GM18517 (cell line): Measurements from ENCODE around the gene EGF.
A peak's percentile ranks its signal among the peaks of the same experiment; 100 is the strongest.
"Not testable (repeated sequence)": the region's sequence is repeated elsewhere in the genome, so short reads cannot be mapped to it uniquely, and the experiment has no call there.

Experiments
- ATAC-seq: cut with Tn5 transposase; IDR thresholded peaks from one replicate; pipeline ENCODE4 v1.9.1; 2021; ENCODE audit warnings: mild to moderate bottlenecking, moderate library complexity; ENCODE audit not compliant: unreplicated experiment

Gene EGF

DNA sequence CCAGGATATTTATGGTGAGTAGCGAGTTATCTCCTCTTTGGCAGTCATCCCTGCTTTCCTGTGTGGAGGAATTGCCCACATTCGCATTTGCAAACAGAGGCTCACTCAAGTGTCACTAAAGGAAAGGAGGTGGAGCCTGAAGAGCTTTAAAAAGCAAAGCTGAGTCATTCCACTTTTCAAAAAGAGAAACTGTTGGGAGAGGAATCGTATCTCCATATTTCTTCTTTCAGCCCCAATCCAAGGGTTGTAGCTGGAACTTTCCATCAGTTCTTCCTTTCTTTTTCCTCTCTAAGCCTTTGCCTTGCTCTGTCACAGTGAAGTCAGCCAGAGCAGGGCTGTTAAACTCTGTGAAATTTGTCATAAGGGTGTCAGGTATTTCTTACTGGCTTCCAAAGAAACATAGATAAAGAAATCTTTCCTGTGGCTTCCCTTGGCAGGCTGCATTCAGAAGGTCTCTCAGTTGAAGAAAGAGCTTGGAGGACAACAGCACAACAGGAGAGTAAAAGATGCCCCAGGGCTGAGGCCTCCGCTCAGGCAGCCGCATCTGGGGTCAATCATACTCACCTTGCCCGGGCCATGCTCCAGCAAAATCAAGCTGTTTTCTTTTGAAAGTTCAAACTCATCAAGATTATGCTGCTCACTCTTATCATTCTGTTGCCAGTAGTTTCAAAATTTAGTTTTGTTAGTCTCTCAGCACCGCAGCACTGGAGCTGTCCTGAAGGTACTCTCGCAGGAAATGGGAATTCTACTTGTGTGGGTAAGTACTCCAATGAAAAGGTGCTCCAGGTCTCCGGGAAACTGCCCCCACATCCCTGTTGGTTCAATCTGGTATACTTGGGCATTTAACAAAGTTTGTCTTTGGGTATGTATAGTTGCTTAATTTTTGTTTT lies at the start of gene EGF:
EGF (plus strand) TSS at position 178 of the 890 bp plus-strand sequence; CDS start at position 631, 453 bp downstream.
- ATAC-seq, result no peak

DNA sequence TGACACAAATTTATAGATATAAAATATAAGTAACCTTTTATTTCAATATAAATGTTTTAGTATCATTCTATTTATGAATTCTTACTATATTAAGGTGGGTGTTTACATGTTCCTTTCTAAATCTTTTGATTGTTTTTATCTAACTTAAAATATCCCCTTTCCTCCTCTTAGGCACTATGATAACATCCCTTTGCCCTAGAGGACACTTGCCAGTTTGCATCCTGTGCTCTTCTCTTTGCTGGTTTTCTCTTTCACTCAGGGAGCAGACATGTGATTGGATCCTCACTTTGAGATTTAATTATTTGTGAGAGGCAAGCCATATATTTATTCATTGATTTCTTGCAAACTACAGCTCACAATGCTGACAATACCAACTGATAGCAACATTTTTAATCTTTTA lies 48.5 kb upstream of the EGF start:
- no peak for ATAC-seq

DNA sequence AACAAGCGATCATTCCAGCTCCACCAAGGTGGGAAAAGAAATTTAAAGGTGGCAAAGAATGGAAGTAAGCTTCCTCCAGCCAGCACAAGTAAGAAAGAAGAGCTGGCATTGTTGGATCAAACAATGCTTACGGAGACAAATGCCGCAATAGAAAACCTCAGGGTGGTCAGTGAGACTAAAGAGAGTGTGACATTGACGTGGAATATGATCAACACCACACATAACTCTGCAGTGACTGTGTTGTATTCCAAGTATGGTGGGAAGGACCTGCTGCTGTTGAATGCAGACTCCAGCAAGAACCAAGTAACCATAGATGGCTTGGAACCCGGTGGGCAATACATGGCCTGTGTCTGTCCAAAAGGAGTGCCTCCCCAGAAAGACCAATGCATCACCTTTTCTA lies 42.6 kb upstream of the EGF start:
- no peak for ATAC-seq

DNA sequence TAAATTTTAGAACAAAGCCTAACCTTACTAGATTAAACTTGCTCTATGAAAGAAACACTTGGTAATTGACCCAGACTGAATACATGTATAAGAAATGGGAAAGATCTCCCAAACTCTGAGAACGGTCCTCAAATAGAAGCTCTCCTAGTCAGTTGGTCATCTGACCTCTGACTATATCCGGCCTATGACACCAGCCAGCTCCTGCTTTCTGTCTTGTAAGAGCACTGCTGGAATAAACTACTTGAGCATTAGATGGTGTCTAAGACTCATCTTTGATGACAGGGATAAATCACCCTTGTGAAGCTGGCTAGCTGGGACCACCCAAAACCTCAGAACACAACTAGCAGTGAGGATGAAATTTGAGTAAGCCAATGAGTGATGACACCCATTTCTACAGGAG lies 40.6 kb upstream of the EGF start:
- ATAC-seq, result no peak

DNA sequence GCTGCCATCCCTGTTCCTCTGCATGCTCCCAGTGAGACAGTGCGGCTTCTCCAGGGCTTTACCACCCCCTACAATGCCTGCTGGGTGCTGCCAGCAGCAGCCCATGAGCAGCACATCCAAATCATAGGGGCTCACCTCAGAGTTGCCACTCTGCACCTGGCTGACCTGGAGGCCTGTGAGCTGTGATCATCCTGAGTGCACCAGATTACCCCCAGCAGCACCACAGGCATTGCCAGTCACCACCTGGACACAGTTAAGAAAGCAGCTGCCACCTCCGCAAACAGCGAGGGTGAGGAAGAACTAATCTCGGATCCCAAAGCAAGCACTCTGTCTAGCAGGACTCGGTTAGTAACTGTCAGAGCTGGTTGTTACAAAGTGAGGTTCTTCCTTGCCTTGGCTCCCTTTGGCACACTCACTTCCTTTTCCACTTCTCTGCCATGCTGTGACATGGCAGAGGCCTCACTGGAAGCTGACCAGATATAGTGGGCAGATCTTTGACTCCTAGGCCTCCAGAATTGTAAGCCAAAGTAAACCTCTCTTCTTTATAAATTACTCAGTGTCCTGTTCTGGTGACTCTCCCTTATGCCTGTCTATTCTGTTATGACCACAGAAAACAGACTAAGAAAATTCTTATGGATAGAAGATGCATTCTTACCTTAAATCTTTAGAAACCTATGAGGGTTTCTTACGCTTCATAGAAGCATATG lies 39.6 kb upstream of the EGF start:
- ATAC-seq, result no peak

DNA sequence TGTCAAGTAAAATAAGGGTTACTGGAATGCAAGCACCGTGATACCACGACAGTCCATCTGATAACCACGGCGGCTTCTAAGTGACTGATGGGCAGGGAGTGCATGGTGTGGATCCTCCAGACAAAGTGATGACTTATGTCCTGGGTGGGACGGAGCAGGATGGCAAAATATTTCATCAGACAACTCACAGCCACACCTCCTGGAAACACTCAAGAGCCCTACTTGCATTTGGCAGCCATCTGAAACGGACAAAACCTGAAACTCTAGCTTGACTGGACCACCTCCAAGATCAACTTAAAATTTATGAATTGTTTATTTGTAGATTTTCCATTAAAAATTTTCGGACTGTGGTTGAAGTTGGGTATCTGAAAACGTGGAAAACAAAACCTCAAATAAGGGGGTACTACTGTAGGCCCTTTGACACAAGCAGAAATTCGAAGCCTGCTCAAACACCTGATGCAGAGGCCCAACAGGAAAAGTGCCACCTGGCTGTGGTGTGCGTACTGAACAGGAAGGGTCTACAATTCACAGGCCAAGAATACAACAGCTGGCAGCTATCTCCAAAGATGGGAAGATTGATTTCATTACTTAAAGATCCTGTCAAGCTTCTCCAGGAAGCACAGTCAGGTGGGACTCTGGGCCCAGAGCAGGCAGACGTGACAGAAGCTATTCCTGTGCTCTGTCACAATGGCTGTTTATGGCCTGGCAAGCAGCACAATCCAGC lies 38.7 kb upstream of the EGF start:
- no peak for ATAC-seq

DNA sequence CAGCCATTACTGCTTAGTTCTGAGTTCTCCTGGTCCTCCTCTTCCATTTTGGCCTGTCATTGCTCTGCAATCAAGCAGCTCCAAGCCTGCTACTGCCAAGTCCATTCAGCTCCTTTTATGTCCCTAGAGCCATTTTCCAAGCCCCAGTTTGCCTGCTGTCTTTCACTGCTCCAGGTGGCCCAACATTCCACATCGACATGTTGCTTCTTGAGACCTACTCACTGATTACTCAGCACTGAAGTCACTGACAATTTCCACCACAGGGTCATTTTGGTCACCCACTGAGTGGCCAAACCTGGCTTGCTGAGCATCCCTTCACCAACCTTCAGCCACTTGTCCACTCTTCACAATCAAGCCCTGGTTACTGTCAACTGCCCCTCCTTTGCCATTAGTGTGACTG lies 37.6 kb upstream of the EGF start:
- ATAC-seq, result no peak

DNA sequence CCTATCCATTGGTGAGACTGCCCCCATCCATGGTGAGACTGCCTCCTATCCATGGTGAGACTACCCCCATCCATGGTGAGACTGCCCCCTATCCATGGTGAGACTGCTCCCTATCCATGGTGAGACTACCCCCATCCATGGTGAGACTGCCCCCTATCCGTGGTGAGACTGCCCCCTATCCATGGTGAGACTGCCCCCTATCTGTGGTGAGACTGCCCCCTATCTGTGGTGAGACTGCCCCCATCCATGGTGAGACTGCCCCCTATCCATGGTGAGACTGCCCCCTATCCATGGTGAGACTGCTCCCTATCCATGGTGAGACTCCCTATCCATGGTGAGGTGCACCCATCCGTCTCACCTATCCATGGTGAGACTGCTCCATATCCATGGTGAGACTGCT lies 37.1 kb upstream of the EGF start:
- ATAC-seq, result not testable (repeated sequence)

DNA sequence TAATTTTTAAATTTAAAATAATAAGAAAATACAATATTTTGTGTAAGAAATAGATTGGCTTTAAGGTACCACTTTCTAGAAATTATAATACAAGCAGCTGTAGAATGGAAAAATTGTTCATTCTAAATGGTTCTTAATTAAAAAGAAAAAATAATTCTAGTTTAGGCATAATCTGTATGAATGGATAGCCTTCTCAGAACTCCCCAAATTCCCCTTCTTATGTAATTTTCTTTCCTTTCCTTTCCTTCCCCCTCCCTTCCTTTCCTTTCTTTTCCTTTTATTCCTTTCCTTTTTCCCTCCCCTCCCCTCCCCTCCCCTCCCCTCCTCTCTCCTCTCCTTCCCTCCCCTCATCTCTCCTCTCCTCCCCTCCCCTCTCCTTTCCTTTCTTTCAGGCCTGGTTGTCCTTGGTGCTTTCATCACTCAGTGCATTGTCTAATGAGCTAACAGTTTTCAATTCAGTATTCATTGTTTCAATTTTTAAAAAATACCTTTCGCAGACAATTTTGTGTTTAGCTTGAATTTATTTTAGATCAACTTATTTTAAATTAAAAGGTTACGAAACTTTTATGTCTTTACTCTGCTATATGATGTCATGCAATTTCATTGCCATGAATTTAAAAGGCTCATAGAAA lies 35.9 kb upstream of the EGF start:
- ATAC-seq, result no peak

DNA sequence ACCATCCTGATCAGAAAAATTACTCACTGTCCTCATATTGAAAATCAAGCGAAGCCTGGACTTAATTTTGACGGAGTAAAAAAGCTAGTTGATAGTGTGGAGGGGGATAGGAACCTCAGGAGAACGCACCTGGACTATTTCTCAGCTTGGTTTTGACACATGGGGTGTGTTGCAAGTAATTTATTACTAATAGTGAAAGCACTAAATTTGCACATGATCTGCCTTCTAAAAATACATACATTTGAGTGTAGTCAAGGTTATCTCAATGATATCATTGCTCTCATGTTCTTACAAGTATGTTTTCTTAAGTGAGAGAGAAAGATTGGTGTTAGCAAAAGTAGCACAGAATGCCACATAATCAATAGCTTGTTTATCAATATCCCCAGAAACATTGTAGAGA lies 35.3 kb upstream of the EGF start:
- ATAC-seq, result peak; percentile 95

DNA sequence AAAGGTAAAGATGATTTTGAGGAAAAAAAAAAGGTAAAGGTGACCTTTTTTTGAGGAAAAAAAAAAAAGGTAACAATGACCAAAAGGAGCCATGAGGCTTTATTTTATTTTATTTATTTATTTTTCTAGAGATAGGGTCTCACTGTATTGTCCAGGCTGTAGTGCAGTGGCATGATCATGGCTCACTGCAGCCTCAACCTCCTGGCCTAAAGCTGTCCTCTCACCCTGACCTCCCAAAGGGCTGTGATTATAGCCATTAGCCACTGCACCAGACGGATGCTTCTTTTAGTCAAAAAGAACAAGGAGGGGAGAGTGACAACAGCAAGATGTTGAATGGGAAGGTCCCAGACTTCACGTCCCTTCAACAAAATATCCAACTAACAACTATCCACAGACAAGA lies 34.3 kb upstream of the EGF start:
- no peak for ATAC-seq

DNA sequence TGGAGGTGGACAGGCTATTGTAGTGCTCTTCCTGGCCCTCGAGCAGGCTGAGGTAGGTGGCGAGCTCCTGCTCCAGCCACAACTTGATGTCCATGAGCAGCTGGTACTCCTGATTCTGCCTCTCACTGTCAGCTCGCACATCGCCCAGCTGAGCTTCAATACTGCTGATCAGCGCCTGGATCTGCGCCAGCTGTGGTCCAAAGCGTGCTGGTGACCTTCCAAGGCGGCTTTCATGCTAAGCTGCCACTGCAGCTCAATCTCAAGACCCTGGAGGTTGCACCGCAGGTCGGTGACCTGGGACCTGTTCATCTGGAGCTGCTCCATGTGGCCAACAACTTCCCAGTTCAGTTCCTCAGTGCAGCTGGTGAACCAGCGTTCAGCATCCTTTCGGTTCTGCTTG lies 33.6 kb upstream of the EGF start:
- ATAC-seq, result no peak

DNA sequence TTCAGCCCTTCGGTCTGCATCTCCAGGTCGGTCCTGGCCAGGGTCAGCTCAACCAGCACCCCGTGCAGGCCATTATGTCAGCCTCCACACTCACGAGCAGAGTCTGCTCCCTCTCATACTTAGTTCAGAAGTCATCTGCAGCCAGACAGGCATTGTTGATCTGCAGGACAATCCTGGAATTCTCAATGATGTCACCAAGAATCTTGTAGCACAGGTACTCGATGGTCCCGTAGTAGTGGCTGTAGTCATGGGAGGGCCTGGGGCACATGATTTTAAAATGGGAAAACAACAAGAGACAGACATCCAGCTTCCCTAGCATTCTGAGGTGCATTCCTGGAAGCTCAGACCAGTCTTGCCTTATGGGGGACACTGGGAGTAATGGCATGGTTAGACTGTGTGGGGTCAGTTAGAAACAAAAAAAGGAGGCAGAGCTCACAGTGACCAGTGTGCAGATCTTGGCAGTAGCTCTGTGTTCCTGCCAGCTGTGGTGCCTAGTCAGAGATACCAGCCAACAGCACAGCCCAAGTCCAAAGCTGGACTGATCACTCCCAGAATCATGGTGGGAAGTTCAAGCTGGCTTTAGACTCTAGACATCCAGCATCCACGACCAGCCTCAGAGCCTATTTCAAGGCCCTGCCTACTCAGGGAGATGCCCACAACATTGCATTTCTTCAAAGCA lies 32.9 kb upstream of the EGF start:
- no peak for ATAC-seq

DNA sequence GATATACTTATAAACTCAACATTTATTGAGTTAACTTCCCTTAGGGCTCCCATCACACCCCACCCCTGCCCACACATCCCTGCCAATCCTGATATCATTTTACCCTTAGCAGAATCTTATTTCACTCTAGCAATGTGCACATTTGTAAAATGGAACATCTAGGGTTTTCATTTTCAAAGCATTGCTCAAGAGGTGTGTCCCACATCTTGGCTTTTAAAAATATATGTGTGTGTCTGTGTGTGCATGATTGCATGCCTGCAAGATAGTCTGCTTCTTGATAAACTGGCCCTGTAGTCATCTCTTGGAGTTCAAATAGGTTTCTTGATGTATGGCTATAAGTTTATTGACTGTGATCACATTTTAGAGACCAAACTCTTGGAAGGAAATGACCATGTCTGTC lies 26.4 kb upstream of the EGF start:
- ATAC-seq, result no peak

DNA sequence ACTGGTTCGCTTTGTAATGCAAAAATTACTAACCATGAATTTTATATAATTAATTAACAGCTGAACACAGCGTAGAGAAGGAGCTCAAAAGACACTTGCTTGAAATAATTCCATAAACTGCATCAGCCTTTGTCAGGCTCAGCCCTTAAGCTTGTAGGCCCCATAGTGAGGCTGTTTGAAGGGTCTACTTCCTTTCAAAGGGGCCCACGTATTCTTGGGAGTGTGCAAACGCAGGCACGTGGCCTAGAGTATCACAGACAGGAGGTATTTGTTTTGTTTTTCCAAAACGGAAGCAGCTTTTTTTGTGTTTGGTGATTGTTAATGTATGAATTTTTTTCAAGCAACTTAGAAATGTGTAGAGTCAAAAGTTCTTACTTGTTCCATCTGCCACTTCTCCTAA lies 25.6 kb upstream of the EGF start:
- ATAC-seq, result no peak

DNA sequence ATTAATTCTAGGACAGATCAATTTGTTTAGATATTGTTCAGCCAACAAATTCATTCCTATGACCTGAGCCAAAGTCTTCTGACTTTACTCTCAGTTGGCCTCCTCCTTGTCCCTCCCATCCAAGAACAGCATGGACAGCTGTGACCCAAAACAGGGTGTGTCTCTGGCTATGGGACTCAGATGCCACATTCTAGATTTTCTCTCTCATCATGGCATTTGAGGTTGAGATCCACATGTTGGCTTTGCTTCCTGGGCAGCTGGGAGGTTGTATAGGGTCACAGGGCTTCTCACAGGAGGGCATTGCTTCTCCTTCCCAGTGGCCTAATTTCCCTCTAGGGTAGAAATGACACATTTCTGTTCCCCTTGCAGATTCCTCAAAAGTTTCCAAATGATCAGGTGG lies 22.6 kb upstream of the EGF start:
- ATAC-seq, result no peak

DNA sequence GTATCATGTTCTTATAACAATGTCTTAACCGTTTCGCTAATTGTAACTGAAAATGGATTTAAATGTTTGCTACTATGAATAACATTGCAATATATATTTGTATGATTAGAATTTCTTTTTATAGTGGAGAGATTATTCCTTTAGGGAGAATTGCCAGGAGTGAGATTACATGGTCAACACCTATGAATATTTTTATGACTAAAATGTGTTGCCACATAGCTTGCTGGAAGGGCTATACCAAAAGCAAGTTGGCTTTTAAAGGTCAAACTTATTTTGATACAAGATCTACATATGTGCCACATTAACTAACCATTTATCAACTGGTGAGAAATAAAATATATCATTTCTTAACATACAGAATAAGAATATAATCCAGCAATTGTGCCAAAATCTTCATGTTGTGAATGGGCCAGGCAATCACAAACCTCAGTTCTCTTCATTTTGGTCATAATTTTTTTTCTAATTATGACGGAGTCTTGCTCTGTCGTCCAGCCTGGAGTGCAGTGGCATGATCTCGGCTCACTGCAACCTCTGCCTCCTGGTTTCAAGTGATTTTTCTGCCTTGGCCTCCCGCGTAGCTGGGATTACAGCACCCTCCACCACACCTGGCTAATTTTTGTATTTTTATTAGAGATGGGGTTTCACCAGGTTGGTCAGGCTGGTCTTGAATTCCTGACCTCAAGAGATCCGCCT lies 10.0 kb upstream of the EGF start:
- no peak for ATAC-seq

DNA sequence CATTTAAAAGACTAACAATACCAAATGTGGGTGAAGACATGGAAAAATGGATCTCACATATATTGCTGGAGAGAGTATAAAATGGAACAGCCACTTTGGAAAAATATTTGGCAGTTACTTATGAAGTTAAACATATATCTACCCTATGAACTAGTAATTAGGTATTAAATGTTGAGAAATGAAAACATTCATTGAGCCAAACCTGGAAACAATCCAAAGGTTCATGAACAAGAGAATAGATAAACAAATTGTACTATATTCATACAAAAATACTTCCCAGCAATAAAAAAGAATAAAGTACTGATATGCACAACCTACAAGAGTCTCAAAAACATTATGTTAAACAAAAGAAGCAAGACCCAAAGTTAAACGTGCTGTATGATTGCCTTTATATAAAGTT lies 4.0 kb upstream of the EGF start:
- ATAC-seq, result no peak

DNA sequence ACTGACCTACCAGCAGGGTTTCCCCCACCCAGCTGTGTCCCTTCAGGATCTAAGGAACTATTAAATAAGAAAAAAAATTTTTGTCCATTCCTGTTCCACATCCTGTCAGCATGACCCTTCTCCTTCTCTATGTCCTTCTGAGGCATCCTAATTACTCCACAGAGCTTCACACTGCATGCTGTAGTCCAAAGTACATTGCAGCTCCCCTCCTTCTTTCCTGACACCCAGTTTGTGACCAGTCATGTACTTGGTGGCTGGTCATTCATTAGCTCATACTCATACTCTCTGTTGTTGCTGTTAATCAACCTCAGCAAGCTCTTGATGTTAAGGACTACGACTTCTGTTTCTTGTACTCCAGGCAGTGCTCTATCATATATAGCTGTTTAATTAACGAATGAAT lies 2.4 kb upstream of the EGF start:
- no peak for ATAC-seq

DNA sequence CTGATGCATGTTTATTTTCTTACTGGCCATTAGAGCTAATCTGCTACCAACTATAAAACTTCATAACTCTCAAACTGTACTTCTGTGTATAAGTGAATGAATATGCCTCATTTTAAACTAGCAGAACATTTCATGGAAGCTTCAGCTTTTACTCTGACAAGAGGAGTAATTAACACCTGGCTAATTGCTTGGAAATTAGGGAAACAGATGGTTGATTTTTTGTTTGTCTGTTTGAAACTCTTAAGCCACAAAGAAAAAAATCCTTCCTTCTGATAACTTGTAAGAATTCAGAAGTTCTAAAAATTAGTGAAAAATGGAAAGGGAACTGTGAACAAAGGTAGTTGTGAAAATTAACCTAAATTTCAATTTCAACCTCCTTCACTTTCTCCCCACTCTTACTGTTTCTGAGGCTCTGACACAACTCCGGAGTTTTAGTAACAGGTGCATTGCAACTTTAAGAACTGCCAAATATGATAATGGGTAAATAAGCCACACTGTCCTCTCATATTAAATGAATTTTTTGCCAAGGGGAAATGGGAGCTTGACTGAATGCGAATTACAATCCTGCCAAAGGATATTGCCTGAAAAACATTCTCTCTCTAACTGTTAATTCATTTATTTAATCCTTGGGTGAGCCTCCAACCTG lies 1.0 kb downstream of the EGF start:
- no peak for ATAC-seq
